ENCODE data around the gene COL25A1.
"Not testable (repeated sequence)": the region's sequence is repeated elsewhere in the genome, so short reads cannot be mapped to it uniquely, and the experiment has no call there.

Gene COL25A1

DNA sequence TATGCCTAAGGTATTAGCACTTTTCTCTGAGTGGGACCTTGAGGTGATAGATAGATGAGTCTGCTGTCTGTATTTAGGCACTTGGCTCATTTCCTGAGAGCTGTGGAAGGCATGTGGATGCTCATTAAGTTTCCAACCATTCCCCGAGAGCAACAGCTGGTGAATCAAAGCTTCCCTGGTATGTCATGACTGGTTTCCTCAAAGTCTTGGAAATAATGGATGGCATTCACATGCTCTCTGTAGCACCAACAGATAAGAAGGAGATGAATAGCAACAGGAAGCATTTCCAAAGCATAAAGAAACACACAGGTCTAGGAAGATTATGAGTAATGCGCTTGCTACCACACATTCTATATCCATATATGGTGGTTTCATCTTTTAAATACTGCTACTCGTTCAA lies 421.3 kb downstream of the COL25A1 start:
- DNase-seq (ENCODE audit: extremely low read depth, low read depth): no peak
- TF ChIP-seq, protein P1, sequence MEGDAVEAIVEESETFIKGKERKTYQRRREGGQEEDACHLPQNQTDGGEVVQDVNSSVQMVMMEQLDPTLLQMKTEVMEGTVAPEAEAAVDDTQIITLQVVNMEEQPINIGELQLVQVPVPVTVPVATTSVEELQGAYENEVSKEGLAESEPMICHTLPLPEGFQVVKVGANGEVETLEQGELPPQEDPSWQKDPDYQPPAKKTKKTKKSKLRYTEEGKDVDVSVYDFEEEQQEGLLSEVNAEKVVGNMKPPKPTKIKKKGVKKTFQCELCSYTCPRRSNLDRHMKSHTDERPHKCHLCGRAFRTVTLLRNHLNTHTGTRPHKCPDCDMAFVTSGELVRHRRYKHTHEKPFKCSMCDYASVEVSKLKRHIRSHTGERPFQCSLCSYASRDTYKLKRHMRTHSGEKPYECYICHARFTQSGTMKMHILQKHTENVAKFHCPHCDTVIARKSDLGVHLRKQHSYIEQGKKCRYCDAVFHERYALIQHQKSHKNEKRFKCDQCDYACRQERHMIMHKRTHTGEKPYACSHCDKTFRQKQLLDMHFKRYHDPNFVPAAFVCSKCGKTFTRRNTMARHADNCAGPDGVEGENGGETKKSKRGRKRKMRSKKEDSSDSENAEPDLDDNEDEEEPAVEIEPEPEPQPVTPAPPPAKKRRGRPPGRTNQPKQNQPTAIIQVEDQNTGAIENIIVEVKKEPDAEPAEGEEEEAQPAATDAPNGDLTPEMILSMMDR (IDR thresholded peaks at IDR 0.05; ENCODE audit: low read depth, low read length): no peak

DNA sequence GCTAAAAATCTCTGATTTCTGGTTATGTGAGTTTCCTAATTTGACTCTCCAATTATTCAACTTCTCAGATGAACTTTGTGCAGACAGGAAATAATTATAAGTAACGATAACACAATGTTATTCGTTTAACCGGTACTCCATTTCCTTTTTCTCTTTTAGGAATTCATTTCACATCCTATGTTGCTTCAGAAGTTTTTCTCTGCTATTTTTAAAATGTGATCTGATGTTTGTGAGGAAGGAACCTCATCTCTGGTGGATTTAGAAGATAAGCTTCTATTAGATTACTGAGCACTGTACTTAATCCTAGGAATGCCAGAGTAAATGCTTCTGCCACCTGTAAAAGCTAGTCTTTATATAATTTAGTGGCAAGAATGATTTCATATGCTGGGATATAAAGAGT lies 423.7 kb downstream of the COL25A1 start:
- DNase-seq (ENCODE audit: extremely low read depth, low read depth): no peak
- TF ChIP-seq, protein P1 (IDR thresholded peaks at IDR 0.05; ENCODE audit: low read depth, low read length): no peak

DNA sequence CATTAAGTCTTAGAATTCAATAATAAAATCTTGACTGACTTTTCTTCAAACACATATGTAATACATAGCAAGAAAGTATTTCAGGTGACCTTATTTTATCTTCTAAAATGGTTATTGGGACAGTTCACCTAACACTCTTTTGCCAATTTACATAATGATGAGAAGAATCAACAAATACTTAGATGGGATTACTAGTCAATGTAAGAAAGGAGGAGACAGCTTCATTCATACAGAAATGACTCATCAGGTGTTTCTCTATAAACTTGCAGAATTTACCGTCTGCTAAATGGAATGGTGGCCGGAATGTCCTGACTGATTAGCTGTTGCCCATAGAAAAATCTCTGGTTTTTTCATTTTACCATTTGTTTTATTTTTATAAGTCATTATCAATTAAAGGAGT lies 424.6 kb downstream of the COL25A1 start:
- no peak for DNase-seq (ENCODE audit: extremely low read depth, low read depth)

DNA sequence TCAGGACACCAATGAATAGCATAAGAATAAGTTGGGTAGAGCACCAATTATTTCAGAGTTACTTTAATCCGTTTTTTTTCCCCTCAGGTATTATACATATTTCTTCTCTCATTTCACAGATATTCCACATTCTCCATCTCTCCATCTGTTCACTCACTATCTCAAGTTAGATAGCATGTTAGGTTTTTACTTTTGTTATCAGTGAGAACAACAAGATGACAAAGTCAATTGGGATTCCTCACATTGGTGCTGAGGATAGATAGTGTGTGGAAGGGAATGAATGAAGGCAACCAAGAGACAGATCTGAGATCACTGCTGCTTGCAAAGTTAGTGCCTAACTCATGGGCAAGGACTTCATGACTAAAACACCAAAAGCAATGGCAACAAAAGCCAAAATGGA lies 427.7 kb downstream of the COL25A1 start:
- TF ChIP-seq, protein P1 (IDR thresholded peaks at IDR 0.05; ENCODE audit: low read depth, low read length): no peak
- DNase-seq (ENCODE audit: extremely low read depth, low read depth): no peak

More for the DNA sequence above, 424.6 kb downstream of the COL25A1 start:
- TF ChIP-seq, protein P1 (IDR thresholded peaks at IDR 0.05; ENCODE audit: low read depth, low read length): no peak

DNA sequence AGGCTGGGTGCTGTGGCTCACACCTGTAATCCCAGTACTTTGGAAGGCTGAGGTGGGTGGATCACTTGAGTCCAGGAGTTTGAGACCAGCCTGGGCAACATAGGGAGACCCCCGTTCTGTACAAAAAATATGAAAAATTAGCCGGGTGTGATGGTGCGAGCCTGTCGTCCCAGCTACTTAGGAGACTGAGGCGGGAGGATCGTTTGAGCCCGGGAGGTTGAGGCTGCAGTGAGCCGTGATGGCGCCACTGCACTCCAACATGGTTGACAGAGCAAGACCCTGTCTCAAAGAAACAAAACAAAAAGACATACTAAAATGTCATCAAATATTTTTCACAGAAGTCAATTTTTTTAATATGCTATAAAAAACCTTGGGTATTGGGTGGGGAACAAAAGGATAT lies 432.5 kb downstream of the COL25A1 start:
- DNase-seq (ENCODE audit: extremely low read depth, low read depth): not testable (repeated sequence)

DNA sequence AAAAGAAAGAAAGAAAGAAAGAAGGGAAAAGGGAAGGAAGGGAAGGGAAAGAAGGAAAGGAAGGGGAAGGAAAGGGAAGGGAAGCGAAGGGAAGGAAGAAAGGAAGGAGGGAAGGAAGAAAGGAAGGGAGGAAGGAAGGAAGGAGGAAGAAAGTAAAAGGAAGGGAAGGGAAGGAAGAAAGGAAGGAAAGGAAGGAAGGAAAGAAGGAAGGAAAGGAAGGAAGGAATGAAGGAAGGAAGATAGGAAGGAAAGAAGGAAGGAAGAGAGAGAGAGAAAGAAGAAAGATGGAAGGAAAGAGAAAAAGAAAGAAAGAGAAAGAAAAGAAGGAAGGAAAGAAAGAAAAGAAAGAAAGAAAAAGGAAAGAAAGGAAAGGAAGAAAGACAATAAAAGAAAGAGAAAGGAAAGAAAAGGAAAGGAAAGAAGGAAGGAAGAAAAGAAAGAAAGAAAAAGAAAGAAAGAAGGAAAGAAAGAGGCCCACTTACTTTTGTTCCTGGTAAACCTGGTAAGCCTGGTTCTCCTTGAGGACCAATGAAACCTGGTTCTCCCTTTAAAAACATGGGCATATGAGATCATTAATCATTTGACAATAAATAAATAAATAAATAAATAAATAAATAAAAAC lies 433.7 kb downstream of the COL25A1 start:
- TF ChIP-seq, protein P1 (IDR thresholded peaks at IDR 0.05; ENCODE audit: low read depth, low read length): no peak

DNA sequence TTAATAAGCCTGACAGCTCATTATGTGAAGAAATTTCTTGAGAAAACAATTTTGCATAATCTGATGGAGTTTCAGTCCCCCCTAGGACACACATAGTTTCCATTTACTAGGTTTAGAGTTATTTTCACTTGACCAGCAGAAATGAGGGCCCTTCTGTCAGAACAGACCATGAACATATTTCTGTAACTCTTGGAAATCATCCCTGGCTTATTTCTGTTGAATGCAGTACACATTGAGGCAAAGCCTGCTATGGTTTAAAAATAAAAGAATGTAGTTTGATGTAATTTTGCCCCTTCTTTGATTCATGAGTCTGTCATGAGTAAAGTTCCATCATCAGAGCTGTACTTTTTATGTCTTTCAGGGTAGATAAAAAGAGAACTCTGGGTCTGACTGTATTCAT lies 435.0 kb downstream of the COL25A1 start:
- TF ChIP-seq, protein P1 (IDR thresholded peaks at IDR 0.05; ENCODE audit: low read depth, low read length): no peak
- no peak for DNase-seq (ENCODE audit: extremely low read depth, low read depth)

More for the DNA sequence above, 433.7 kb downstream of the COL25A1 start:
- no peak for DNase-seq (ENCODE audit: extremely low read depth, low read depth)

DNA sequence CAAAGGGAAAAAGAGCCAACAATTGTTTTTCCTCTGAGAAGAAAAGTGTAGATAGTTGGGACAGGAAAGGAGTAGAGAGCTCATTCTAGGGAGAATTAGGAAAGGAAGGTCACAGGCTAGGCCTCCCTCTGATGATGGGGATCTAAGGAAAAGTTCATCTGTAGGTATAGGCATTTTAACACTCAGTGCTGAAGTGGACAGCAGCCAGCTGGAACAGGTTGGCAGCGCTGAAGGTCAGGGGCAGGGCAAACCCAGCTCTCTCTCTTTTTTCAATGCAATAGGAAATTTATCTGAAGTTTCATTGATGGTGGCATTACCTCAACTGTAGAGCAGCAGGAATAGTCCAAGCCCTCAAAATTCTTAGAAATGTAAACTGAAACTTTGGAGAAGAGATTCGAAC lies 441.1 kb downstream of the COL25A1 start:
- DNase-seq (ENCODE audit: extremely low read depth, low read depth): no peak
- TF ChIP-seq, protein P1 (IDR thresholded peaks at IDR 0.05; ENCODE audit: low read depth, low read length): no peak
